Testis (tissue), 2 donors: ENCODE results near the gene DNAJC10.

Experiments
- CTCF ChIP-seq, 3 experiments: fragments of 450-650 bp in 2 of 3; fragments of 200-600 bp in 1 of 3; sonication (generic) in 1 of 3; IDR thresholded peaks; one replicate each; pipeline ENCODE4 v1.5.1; 2016 to 2019; ENCODE audit warnings: antibody characterized with exemption in 3 of 3, mild to moderate bottlenecking in 2 of 3, moderate library complexity in 1 of 3
- POLR2A ChIP-seq: fragments of 450-650 bp; IDR thresholded peaks from one replicate; pipeline ENCODE4 v1.6.1; 2017; ENCODE audit warnings: antibody characterized with exemption, mild to moderate bottlenecking, moderate library complexity

- TF ChIP-seq CTCF (IDR thresholded peaks at IDR 0.05), result no peak
- TF ChIP-seq POLR2A, result no peak
These were observed 43.4 kb upstream of the DNAJC10 start for GRCh38 chr2:182672466-182673165.
